Measurements from ENCODE around the gene HLA-DMA. TPM values are rescaled to one million over a fixed set of nuclear protein-coding genes. Genes with fewer than 3 reads are reported as not detected.

The HLA-DMA gene
- total RNA-seq, 2 donors from 2014 or later: 4.9 to 19.0 TPM

DNA sequence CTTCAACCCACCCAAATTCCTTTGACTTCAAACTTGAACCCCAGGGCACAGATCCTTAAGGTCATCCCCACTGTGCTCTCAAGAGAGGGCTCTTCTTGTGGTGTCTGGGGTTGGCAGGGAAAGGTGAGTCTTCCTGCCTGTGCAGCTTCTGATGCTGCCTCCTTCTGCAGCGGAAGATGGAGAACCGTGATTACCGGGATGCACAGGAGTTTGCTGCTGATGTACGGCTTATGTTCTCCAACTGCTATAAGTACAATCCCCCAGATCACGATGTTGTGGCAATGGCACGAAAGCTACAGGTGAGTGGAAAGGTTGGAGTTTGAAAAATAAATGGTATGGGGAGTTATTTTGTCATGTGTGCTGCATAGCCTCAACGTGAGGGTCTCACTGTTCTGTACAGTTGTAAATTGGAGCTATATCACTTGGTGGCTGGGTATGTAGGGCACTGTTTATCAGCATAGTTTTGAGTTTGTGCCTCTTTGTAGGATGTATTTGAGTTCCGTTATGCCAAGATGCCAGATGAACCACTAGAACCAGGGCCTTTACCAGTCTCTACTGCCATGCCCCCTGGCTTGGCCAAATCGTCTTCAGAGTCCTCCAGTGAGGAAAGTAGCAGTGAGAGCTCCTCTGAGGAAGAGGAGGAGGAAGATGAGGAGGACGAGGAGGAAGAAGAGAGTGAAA lies 24.5 kb upstream of the HLA-DMA start:
- no peak overlapping the region for H3K4me3 Mint-ChIP-seq
- WGBS, 2 experiments (ENCODE audit: insufficient coverage in 1 of 2, insufficient read length in 1 of 2): 94 to 97% methylated on average over 9 to 10 of the region's 10 CpGs
- H3K9me3 Mint-ChIP-seq: no peaks in the 10 kb centered on the region
- H3K27me3 ChIP-seq (ENCODE audit: control insufficient read depth, insufficient read depth, low read length, poor library complexity, severe bottlenecking): no peaks in the 10 kb centered on the region
- H3K9me3 ChIP-seq (ENCODE audit: control insufficient read depth, low read length): no peaks in the 10 kb centered on the region
- TF ChIP-seq, protein P1, sequence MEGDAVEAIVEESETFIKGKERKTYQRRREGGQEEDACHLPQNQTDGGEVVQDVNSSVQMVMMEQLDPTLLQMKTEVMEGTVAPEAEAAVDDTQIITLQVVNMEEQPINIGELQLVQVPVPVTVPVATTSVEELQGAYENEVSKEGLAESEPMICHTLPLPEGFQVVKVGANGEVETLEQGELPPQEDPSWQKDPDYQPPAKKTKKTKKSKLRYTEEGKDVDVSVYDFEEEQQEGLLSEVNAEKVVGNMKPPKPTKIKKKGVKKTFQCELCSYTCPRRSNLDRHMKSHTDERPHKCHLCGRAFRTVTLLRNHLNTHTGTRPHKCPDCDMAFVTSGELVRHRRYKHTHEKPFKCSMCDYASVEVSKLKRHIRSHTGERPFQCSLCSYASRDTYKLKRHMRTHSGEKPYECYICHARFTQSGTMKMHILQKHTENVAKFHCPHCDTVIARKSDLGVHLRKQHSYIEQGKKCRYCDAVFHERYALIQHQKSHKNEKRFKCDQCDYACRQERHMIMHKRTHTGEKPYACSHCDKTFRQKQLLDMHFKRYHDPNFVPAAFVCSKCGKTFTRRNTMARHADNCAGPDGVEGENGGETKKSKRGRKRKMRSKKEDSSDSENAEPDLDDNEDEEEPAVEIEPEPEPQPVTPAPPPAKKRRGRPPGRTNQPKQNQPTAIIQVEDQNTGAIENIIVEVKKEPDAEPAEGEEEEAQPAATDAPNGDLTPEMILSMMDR (conservative IDR thresholded peaks at IDR 0.05): no peak
- H3K36me3 Mint-ChIP-seq (ENCODE audit: low read depth): peaks cover 97% of the 10 kb centered on the region
- peaks cover 45% of the 10 kb centered on the region for H3K4me1 Mint-ChIP-seq
- no peaks in the 10 kb centered on the region for H3K4me1 ChIP-seq (ENCODE audit: control insufficient read depth, insufficient read depth, low read length)
- peak overlapping the region; percentile 98 for H3K4me3 ChIP-seq (ENCODE audit: low read length)
- H3K27ac ChIP-seq (ENCODE audit: low read depth, low read length): no peak overlapping the region
- H3K36me3 ChIP-seq (ENCODE audit: control insufficient read depth, insufficient read depth, low read length): peaks cover 96% of the 10 kb centered on the region
- no peak overlapping the region for H3K9ac ChIP-seq (ENCODE audit: extremely low read depth, low read length, poor library complexity, severe bottlenecking)
- no peaks in the 10 kb centered on the region for H3K27me3 Mint-ChIP-seq (ENCODE audit: insufficient read depth)
- DNase-seq: no peak
- peak overlapping the region; percentile 65 for H3K27ac Mint-ChIP-seq

DNA sequence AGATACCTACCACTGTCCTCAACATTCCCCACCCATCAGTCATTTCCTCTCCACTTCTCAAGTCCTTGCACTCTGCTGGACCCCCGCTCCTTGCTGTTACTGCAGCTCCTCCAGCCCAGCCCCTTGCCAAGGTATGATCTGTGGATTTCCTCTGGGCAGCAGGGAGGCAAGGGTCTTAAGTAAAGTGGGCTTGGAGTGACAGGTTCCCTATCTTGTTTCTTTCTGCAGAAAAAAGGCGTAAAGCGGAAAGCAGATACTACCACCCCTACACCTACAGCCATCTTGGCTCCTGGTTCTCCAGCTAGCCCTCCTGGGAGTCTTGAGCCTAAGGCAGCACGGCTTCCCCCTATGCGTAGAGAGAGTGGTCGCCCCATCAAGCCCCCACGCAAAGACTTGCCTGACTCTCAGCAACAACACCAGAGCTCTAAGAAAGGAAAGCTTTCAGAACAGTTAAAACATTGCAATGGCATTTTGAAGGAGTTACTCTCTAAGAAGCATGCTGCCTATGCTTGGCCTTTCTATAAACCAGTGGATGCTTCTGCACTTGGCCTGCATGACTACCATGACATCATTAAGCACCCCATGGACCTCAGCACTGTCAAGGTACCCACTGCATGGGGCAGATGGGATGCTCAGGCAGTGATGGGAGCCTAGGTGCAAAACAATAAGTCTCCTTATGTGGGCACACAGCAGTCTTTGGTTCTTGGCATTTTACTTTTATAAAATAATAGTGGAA lies 23.6 kb upstream of the HLA-DMA start:
- H3K9ac ChIP-seq (ENCODE audit: extremely low read depth, low read length, poor library complexity, severe bottlenecking): no peak overlapping the region
- no peaks in the 10 kb centered on the region for H3K9me3 ChIP-seq (ENCODE audit: control insufficient read depth, low read length)
- Mint-ChIP-seq H3K36me3 (ENCODE audit: low read depth) (peaks cover 95% of the 10 kb centered on the region), H3K4me3 (peak overlapping the region; percentile 98), H3K9me3 (no peaks in the 10 kb centered on the region), H3K27me3 (ENCODE audit: insufficient read depth) (no peaks in the 10 kb centered on the region), H3K4me1 (peaks cover 40% of the 10 kb centered on the region), H3K27ac (peak overlapping the region; percentile 75)
- H3K4me1 ChIP-seq (ENCODE audit: control insufficient read depth, insufficient read depth, low read length): no peaks in the 10 kb centered on the region
- TF ChIP-seq, protein P1 (conservative IDR thresholded peaks at IDR 0.05): no peak
- WGBS, 2 experiments (ENCODE audit: insufficient coverage in 1 of 2, insufficient read length in 1 of 2): 94% methylated on average over 5 to 7 of the region's 7 CpGs
- H3K27me3 ChIP-seq (ENCODE audit: control insufficient read depth, insufficient read depth, low read length, poor library complexity, severe bottlenecking): no peaks in the 10 kb centered on the region
- peaks cover 94% of the 10 kb centered on the region for H3K36me3 ChIP-seq (ENCODE audit: control insufficient read depth, insufficient read depth, low read length)
- no peak for DNase-seq
- H3K27ac ChIP-seq (ENCODE audit: low read depth, low read length): no peak overlapping the region
- H3K4me3 ChIP-seq (ENCODE audit: low read length): peak overlapping the region; percentile 98

DNA sequence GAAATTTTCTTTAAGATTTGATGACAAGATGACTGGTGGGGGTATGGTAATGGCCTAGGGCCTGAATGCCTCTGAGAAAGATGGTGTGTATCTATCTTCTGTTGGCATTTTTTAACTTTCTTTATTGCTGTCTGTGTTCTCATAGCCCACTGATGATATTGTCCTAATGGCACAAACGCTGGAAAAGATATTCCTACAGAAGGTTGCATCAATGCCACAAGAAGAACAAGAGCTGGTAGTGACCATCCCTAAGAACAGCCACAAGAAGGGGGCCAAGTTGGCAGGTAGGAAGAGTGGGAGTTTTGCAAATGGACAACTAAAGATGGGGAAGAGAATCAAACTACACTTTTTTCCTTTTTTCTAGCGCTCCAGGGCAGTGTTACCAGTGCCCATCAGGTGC lies 23.0 kb upstream of the HLA-DMA start:
- Histone ChIP-seq H3K9me3 (ENCODE audit: control insufficient read depth, low read length) (no peaks in the 10 kb centered on the region), H3K27ac (ENCODE audit: low read depth, low read length) (no peak overlapping the region), H3K4me3 (ENCODE audit: low read length) (peak overlapping the region; percentile 98), H3K36me3 (ENCODE audit: control insufficient read depth, insufficient read depth, low read length) (peaks cover 90% of the 10 kb centered on the region), H3K9ac (ENCODE audit: extremely low read depth, low read length, poor library complexity, severe bottlenecking) (peak overlapping the region; percentile 95), H3K27me3 (ENCODE audit: control insufficient read depth, insufficient read depth, low read length, poor library complexity, severe bottlenecking) (no peaks in the 10 kb centered on the region), H3K4me1 (ENCODE audit: control insufficient read depth, insufficient read depth, low read length) (no peaks in the 10 kb centered on the region)
- Mint-ChIP-seq H3K36me3 (ENCODE audit: low read depth) (peaks cover 94% of the 10 kb centered on the region), H3K4me3 (peak overlapping the region; percentile 98), H3K27ac (peak overlapping the region; percentile 75), H3K9me3 (no peaks in the 10 kb centered on the region), H3K27me3 (ENCODE audit: insufficient read depth) (no peaks in the 10 kb centered on the region), H3K4me1 (peaks cover 40% of the 10 kb centered on the region)
- WGBS, 2 experiments (ENCODE audit: insufficient coverage in 1 of 2, insufficient read length in 1 of 2): 90 to 93% methylated on average over 1 to 2 of the region's 2 CpGs
- TF ChIP-seq, protein P1 (conservative IDR thresholded peaks at IDR 0.05): no peak
- no peak for DNase-seq
